Stomach smooth muscle (tissue), 2 donors: ENCODE results near the gene CCDC170.

Source experiments
- H3K27ac ChIP-seq: one replicate; pipeline ENCODE4 v1.7.0; 2013; ENCODE audit warnings: mild to moderate bottlenecking, low read length, inconsistent platforms
- H3K27me3 ChIP-seq, 2 donors: one replicate each; pipeline ENCODE4 v1.7.0; 2013; ENCODE audit warnings: low read length in 2 of 2; ENCODE audit not compliant: insufficient read depth in 2 of 2, control insufficient read depth in 1 of 2
- H3K36me3 ChIP-seq, 2 donors: one replicate each; pipeline ENCODE4 v1.7.0; 2013; ENCODE audit warnings: low read length in 2 of 2; ENCODE audit not compliant: control insufficient read depth in 2 of 2, insufficient read depth in 2 of 2
- H3K4me1 ChIP-seq: one replicate; pipeline ENCODE4 v1.7.0; 2013; ENCODE audit warnings: low read length; ENCODE audit not compliant: control insufficient read depth, insufficient read depth
- H3K4me3 ChIP-seq, 2 donors: one replicate each; pipeline ENCODE4 v1.7.0; 2013; ENCODE audit warnings: low read length in 2 of 2
- H3K9ac ChIP-seq, 2 donors: one replicate each; pipeline ENCODE4 v1.7.0; 2013; ENCODE audit warnings: low read length in 2 of 2, mild to moderate bottlenecking in 1 of 2
- H3K9me3 ChIP-seq, 2 donors: one replicate each; pipeline ENCODE4 v1.7.0; 2013; ENCODE audit warnings: low read length in 2 of 2; ENCODE audit not compliant: control insufficient read depth in 2 of 2
- donor health status: healthy.
- donor health status: Pancreatic carcinoma.

Gene CCDC170

GRCh38 chr6:151464702-151465101 is 29.1 kb upstream of the CCDC170 start:
- Histone ChIP-seq H3K9me3 (no peaks in the 10 kb centered on the region), H3K4me1 (no peaks in the 10 kb centered on the region), H3K36me3 (peaks cover 19 to 23% of the 10 kb centered on the region in 2 donors), H3K27ac (no peak overlapping the region), H3K4me3 (no peak overlapping the region), H3K27me3 (no peaks in the 10 kb centered on the region), H3K9ac (no peak overlapping the region)

GRCh38 chr6:151475653-151476523 is 17.9 kb upstream of the CCDC170 start:
- H3K36me3 ChIP-seq = no peaks in the 10 kb centered on the region
- no peaks in the 10 kb centered on the region for H3K9me3 ChIP-seq
- H3K27ac ChIP-seq = no peak overlapping the region
- H3K9ac ChIP-seq = no peak overlapping the region
- peak overlapping the region in 1 of 2 donors; percentile 30 for H3K4me3 ChIP-seq
- no peaks in the 10 kb centered on the region for H3K27me3 ChIP-seq
- no peaks in the 10 kb centered on the region for H3K4me1 ChIP-seq

DNA sequence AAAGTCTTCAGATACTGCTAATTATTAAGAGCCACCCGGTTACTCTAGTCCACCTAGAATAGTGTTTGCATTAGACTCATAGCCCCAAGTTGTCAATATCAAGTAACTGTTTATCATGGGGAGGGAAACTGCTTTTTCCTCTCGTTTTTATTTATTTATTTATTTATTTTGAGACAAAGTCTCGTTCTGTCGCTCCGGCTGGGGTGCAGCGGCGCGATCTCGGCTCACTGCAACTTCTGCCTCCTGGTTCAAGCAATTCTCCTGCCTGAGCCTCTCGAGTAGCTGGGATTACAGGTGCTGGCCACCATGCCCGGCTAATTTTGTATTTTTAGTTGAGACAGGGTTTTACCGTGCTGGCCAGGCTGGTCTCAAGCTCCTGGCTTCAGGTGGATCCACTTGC is 16.1 kb upstream of the CCDC170 start:
- H3K4me3 ChIP-seq = no peak overlapping the region
- H3K9me3 ChIP-seq = no peaks in the 10 kb centered on the region
- no peaks in the 10 kb centered on the region for H3K27me3 ChIP-seq
- H3K36me3 ChIP-seq = no peaks in the 10 kb centered on the region
- H3K9ac ChIP-seq = no peak overlapping the region
- no peak overlapping the region for H3K27ac ChIP-seq
- H3K4me1 ChIP-seq = no peaks in the 10 kb centered on the region

DNA sequence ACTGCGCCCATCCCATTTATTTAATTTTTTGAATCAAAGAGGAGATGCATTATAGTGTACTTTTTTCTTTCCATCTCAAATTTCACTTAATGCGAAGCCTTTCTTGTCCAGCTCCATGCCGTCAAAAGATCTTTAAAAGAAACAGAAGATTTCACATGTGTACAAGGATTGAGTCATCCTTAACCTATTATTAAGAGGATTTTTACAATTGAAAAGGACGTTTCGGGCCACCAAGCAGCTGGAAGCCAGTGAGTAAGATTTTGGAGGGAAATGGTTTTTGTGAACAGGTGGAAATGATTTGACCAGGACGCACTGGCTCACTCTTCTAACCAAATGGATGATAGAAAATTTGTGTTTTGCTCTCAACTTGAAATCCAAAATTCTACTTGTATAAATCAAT is 15.1 kb upstream of the CCDC170 start:
- H3K27me3 ChIP-seq = no peaks in the 10 kb centered on the region

DNA sequence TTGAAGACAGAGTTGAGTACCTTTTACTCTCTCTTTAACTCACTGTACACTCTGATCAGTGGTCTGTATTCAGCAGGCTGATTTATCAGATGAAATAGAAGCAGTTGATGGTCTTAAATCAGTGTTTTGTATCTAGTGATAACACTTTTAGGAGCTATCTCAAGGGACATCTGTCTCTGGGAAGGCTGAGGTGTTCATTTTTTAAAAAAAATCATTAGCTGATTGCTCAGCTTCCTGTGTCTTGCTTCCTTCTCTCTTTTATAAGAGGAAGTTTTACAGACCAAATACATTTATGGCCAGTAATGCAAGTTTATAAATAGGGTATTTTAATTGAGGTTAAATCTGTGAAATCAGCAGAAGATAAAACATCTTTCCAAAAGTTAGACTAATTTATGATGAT is 12.0 kb upstream of the CCDC170 start:
- Histone ChIP-seq H3K36me3 (no peaks in the 10 kb centered on the region), H3K4me1 (no peaks in the 10 kb centered on the region), H3K27me3 (no peaks in the 10 kb centered on the region), H3K9ac (no peak overlapping the region), H3K27ac (no peak overlapping the region), H3K9me3 (no peaks in the 10 kb centered on the region), H3K4me3 (no peak overlapping the region)

More for the DNA sequence above, 15.1 kb upstream of the CCDC170 start:
- Histone ChIP-seq H3K27ac (no peak overlapping the region), H3K4me3 (no peak overlapping the region), H3K4me1 (no peaks in the 10 kb centered on the region), H3K9ac (no peak overlapping the region), H3K36me3 (no peaks in the 10 kb centered on the region), H3K9me3 (no peaks in the 10 kb centered on the region)

GRCh38 chr6:151482290-151482689 is 11.5 kb upstream of the CCDC170 start:
- H3K9ac ChIP-seq = peak overlapping the region in 1 of 2 donors; percentile 24
- H3K4me3 ChIP-seq = no peak overlapping the region
- no peaks in the 10 kb centered on the region for H3K9me3 ChIP-seq
- H3K4me1 ChIP-seq = no peaks in the 10 kb centered on the region
- H3K27ac ChIP-seq = no peak overlapping the region
- H3K27me3 ChIP-seq = no peaks in the 10 kb centered on the region
- H3K36me3 ChIP-seq = no peaks in the 10 kb centered on the region

DNA sequence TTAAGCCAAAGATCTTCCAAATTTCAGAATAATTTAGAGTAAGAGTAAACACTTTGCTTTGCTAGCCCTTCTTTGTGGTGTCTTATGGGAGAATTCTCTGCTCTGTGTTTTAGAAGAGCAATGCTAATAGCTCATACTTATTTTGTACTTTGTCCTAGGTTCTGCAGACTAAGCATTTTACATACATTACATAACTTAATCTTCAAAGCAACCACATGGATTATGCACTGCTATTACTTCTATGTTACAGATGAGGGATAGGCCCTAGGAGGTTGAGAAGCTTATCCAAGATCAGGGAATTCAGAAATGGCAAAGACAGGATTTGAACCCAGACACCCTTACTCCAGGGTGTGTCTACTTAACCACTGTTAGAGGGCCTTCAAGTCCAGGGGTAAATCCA is 9.8 kb upstream of the CCDC170 start:
- Histone ChIP-seq H3K36me3 (no peaks in the 10 kb centered on the region), H3K27me3 (no peaks in the 10 kb centered on the region), H3K9ac (no peak overlapping the region), H3K4me1 (no peaks in the 10 kb centered on the region), H3K9me3 (no peaks in the 10 kb centered on the region), H3K4me3 (no peak overlapping the region), H3K27ac (no peak overlapping the region)

DNA sequence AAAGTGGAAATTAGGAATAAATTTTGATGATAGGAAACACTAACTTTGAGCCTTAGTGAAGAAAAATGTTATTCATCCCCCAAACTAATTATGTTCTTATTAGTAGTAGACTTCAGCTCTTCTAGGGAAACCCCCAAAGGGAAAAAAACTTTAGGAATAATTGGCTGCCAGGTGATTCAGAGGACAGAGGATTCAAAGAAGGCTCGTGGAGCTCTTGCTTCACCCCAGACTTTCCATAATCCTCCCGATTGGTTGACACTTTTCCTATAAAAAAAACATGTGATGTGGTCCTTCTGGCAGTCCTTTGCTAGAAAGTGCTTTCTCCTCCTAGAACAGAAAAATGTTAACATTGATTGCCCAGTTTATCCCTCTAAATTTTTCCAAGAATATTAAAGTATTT is 5.6 kb upstream of the CCDC170 start:
- Histone ChIP-seq H3K4me3 (no peak overlapping the region), H3K27me3 (peaks cover 2% of the 10 kb centered on the region in 2 donors), H3K4me1 (no peaks in the 10 kb centered on the region), H3K36me3 (no peaks in the 10 kb centered on the region), H3K9ac (no peak overlapping the region), H3K9me3 (no peaks in the 10 kb centered on the region), H3K27ac (no peak overlapping the region)

DNA sequence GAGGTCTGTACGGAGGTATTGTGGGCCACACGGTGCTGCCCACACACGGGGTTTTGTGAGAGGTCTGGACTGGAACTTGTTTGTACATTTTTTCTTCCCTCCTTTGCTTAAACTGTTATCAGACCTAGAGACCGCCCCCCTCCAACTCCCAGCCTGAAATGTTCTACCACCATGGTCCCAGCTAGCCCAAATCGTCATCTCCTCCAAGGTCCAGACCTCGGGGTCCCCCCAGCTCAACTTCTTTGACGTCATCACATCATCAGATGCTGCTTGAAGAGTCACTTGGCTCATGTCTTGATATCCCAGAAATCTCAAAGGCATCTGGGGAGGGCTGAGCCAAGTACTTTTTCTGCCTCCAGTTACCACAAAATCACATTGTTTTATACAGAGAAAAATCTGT is 2.8 kb upstream of the CCDC170 start:
- Histone ChIP-seq H3K27ac (no peak overlapping the region), H3K27me3 (peaks cover 5 to 14% of the 10 kb centered on the region in 2 donors)

DNA sequence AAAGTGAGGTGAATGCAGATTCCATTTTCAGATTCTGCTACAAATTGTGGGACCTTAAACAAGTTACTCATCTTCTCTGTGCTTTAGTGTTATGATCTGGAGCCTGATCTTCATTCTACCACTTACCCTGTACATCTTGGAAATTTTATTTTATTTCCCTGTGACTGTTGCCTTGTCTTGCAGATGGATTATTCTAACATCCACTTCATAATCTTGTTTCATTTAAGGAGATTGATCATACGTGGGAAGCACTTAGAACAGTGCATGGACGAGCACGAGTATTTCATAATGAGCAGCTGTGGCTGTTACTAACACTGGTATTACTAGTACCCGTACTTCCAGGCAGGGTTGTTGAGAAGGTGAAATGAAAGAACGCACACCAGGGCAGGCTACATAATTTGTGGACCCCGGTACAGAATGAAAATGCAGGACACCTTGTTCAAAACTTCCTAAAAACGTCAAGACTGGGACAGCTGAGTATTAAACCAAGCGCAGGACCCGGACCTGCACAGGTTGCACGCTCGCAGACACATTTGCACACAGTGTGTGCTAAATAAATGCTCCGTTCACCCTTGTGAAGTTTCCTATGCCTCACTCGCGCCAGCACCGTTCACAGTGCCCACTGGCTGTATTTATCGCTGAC is 535 bp upstream of the CCDC170 start:
- no peak overlapping the region for H3K27ac ChIP-seq
- H3K4me1 ChIP-seq = peaks cover 13% of the 10 kb centered on the region
- peaks cover 5 to 14% of the 10 kb centered on the region in 2 donors for H3K27me3 ChIP-seq
- H3K36me3 ChIP-seq = no peaks in the 10 kb centered on the region
- H3K9ac ChIP-seq = peak overlapping the region; percentile 29 to 64
- no peaks in the 10 kb centered on the region for H3K9me3 ChIP-seq
- peak overlapping the region; percentile 77 to 79 for H3K4me3 ChIP-seq

More for the DNA sequence above, 2.8 kb upstream of the CCDC170 start:
- Histone ChIP-seq H3K36me3 (no peaks in the 10 kb centered on the region), H3K9ac (no peak overlapping the region), H3K4me3 (no peak overlapping the region), H3K9me3 (no peaks in the 10 kb centered on the region), H3K4me1 (peaks cover 13% of the 10 kb centered on the region)
